PC-3 (cell line): ENCODE data around the gene IFT81.

Source experiments
- EZH2 ChIP-seq: fragments of 300-600 bp; sonication (generic); IDR thresholded peaks from one replicate; pipeline ENCODE4 v1.6.1; 2017; ENCODE audit warnings: antibody characterized with exemption, mild to moderate bottlenecking, low read length; ENCODE audit not compliant: unreplicated experiment
- EZH2phosphoT487 ChIP-seq: fragments of 300-600 bp; sonication (generic); IDR thresholded peaks from 2 replicates; pipeline ENCODE4 v1.6.1; 2018; ENCODE audit warnings: mild to moderate bottlenecking, antibody characterized with exemption, low read length, borderline replicate concordance
- TF ChIP-seq, protein P1 (sequence below): fragments of 300-600 bp; sonication (generic); conservative IDR thresholded peaks from 2 replicates; pipeline ENCODE4 v1.5.1; 2017; ENCODE audit warnings: antibody characterized with exemption, low read depth, mild to moderate bottlenecking, low read length

DNA sequence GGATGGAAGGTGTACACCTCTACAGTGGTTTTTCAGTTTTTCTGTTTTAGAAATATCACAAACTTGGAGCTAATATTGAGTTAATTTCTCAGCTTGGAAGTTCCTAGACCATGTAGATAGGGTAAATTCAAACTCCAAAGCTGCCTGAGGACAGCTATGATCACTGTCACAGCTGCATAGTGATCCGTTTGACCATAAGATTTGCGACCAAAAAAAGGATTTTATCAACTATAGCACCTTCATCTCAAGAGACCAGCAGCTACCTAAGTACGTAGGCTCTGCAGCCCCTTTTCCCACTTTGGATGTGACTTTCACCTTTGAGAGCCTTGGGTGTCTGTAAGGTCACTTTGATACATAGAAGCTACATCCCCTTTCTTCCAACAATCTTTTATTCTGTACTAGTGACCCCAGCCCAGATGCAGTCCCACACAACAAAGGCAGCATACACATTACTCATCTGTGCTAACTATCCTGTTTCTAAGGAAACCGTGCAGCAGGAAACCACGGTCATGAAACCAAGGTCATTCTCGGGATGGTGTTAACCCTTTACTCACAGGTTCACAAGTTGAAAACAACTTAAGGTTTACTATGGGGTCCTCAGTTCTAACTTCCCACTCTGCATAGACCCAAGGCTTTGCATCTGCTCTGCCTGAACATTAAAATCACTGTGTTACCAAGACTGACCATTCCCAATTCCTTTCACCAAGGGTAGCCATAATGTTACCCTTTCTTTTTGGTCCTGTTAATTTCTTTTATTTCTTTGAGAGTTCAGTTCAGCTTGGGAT lies 75.4 kb downstream of the IFT81 start:
- TF ChIP-seq, protein P1, sequence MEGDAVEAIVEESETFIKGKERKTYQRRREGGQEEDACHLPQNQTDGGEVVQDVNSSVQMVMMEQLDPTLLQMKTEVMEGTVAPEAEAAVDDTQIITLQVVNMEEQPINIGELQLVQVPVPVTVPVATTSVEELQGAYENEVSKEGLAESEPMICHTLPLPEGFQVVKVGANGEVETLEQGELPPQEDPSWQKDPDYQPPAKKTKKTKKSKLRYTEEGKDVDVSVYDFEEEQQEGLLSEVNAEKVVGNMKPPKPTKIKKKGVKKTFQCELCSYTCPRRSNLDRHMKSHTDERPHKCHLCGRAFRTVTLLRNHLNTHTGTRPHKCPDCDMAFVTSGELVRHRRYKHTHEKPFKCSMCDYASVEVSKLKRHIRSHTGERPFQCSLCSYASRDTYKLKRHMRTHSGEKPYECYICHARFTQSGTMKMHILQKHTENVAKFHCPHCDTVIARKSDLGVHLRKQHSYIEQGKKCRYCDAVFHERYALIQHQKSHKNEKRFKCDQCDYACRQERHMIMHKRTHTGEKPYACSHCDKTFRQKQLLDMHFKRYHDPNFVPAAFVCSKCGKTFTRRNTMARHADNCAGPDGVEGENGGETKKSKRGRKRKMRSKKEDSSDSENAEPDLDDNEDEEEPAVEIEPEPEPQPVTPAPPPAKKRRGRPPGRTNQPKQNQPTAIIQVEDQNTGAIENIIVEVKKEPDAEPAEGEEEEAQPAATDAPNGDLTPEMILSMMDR, result no peak
- TF ChIP-seq EZH2 (no peak), EZH2phosphoT487 (no peak)
